ENCODE data around the gene ZBTB16. TPM values are rescaled to one million over a fixed set of nuclear protein-coding genes. Genes with fewer than 3 reads are reported as not detected.

Gene ZBTB16
- total RNA-seq, 4 donors from 2014 or later = 10.4 to 137 (median 18.8) TPM

DNA sequence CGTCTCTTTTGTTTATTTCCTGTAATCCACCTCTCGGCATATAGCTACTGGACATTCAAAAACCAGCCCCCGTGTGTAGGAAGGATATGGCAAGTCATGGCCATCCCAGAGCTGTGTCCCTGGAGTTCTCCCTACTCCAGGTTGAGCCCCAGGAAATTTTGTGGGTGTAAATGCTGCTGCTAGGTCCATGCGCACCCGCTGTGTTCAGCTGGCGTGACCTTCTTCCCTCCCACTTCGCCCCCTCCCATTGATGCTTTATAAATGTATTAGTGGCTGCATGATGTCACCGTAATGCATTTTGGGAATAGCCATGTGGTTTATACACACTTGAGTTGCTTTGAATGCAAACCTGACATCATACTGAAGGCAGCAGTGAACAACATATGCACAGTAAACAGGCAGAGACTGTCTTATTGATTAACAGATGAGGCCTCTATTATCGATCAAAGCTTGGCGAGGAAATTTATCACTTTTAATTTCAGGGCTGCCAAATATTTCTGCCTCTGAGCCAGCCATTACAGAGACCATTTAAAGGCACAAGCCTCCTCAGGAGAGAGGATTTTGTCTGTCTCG, 123.0 kb downstream of the ZBTB16 start:
- Histone ChIP-seq H3K4me1 (peaks cover 23 to 89% (median 54%) of the 10 kb centered on the region in 3 donors), H3K9me3 (no peaks in the 10 kb centered on the region), H3K4me3 (peak overlapping the region in 1 of 4 donors; percentile 57), H3K27me3 (no peaks in the 10 kb centered on the region), H3K27ac (peak overlapping the region; percentile 84 to 99 (median 96)), H3K36me3 (peaks cover 0 to 25% (median 0%) of the 10 kb centered on the region in 3 donors)
- peak in 1 of 6 experiments; percentile 3 for TF ChIP-seq CTCF (IDR thresholded peaks at IDR 0.05)
- no peak for TF ChIP-seq POLR2A (IDR thresholded peaks at IDR 0.05)
- intact Hi-C loops (cut with DNase I) = no loop called here
- no peak for DNase-seq
- 75 to 85% methylated on average over 11 of the region's 11 CpGs for WGBS, 2 donors

DNA sequence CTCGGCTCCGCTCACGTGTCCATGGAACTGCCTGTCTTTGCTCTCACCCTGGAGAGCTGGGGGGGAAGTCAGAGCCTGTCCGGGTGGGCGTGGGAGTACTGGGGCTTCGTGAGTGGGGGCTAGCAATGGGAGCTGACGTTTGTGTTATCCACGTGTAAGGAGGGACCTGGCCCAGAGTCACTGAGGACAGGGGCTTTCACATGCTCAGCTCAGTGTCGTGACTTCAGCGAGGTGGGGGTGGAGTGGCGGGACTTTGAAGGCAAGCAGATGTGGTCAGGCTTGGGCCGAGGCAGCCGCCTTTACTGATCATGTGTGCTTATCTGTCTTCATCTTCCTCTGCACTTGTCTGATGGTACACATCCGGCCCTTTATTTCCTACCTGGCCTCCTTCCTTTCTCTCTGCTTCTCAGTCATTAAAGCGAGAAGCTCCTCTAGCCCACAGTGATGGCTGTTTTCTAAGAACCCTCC, 123.6 kb downstream of the ZBTB16 start:
- H3K9me3 ChIP-seq = no peaks in the 10 kb centered on the region
- TF ChIP-seq CTCF (IDR thresholded peaks at IDR 0.05) (no peak), POLR2A (IDR thresholded peaks at IDR 0.05) (peak in 1 of 4 donors; percentile 40)
- WGBS, 2 donors = 63 to 69% methylated on average over 8 to 15 of the region's 15 CpGs
- peaks cover 23 to 89% (median 52%) of the 10 kb centered on the region in 3 donors for H3K4me1 ChIP-seq
- H3K36me3 ChIP-seq = peaks cover 0 to 30% (median 0%) of the 10 kb centered on the region in 3 donors
- no peaks in the 10 kb centered on the region for H3K27me3 ChIP-seq
- peak overlapping the region in 1 of 4 donors; percentile 57 for H3K4me3 ChIP-seq
- H3K27ac ChIP-seq = peak overlapping the region; percentile 84 to 99 (median 96)
- no peak for DNase-seq
- intact Hi-C loops (cut with DNase I) = no loop called here

- peak overlapping the region in 3 of 4 donors; percentile 33 to 99 (median 39) for H3K27ac ChIP-seq
- WGBS, 2 donors = 70 to 84% methylated on average over 6 of the region's 6 CpGs
- no peaks in the 10 kb centered on the region for H3K27me3 ChIP-seq
- peaks cover 7 to 72% (median 34%) of the 10 kb centered on the region in 3 donors for H3K4me1 ChIP-seq
- peaks cover 0 to 54% (median 0%) of the 10 kb centered on the region in 3 donors for H3K36me3 ChIP-seq
- no peak for DNase-seq
- H3K9me3 ChIP-seq = no peaks in the 10 kb centered on the region
- intact Hi-C loops (cut with DNase I) = no loop called here
- no peak overlapping the region for H3K4me3 ChIP-seq
- TF ChIP-seq CTCF (IDR thresholded peaks at IDR 0.05) = no peak
- TF ChIP-seq POLR2A (IDR thresholded peaks at IDR 0.05) = no peak
Observed at GRCh38 chr11:114185436-114185835, 125.9 kb downstream of the ZBTB16 start.

DNA sequence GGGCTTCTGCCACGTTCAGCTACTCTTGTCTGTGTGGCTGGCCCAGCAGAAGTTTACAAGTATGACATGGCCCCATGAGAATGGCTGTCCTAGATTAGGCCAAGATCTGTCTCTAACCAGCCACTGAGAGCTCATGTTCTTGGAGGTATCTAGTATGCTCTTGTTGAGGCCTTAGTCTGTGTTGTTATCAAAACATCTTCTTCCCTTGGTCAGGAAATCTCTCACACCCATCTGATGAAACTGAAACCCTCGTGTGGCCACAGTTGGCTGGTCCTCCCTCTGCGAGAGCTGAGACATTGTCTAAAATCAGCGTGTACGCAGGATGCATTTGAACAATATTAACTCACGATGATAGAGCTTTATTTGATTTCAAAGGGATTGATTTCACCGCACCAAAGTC, 127.7 kb downstream of the ZBTB16 start:
- Histone ChIP-seq H3K4me1 (peaks cover 7 to 55% (median 20%) of the 10 kb centered on the region in 3 donors), H3K27ac (peak overlapping the region in 3 of 4 donors; percentile 33 to 54 (median 40)), H3K36me3 (peaks cover 0 to 71% (median 0%) of the 10 kb centered on the region in 3 donors), H3K27me3 (no peaks in the 10 kb centered on the region), H3K4me3 (no peak overlapping the region), H3K9me3 (peaks cover 0 to 15% (median 0%) of the 10 kb centered on the region in 3 donors)
- no peak for DNase-seq
- WGBS, 2 donors = 83 to 95% methylated on average over 5 to 6 of the region's 7 CpGs
- no peak for TF ChIP-seq CTCF (IDR thresholded peaks at IDR 0.05)
- no peak for TF ChIP-seq POLR2A (IDR thresholded peaks at IDR 0.05)
- intact Hi-C loops (cut with DNase I) = no loop called here

- 75 to 81% methylated on average over 3 of the region's 3 CpGs for WGBS, 2 donors
- H3K4me3 ChIP-seq = no peak overlapping the region
- peaks cover 0 to 15% (median 0%) of the 10 kb centered on the region in 3 donors for H3K9me3 ChIP-seq
- no peaks in the 10 kb centered on the region for H3K27me3 ChIP-seq
- peak overlapping the region in 1 of 4 donors; percentile 6 for H3K27ac ChIP-seq
- DNase-seq = no peak
- TF ChIP-seq POLR2A (IDR thresholded peaks at IDR 0.05) = no peak
- no peak for TF ChIP-seq CTCF (IDR thresholded peaks at IDR 0.05)
- intact Hi-C loops (cut with DNase I) = no loop called here
- H3K4me1 ChIP-seq = peaks cover 1 to 55% (median 15%) of the 10 kb centered on the region in 3 donors
- H3K36me3 ChIP-seq = peaks cover 0 to 88% (median 0%) of the 10 kb centered on the region in 3 donors
Observed at GRCh38 chr11:114188851-114189570, 129.5 kb downstream of the ZBTB16 start.

Data from esophagus squamous epithelium (tissue), 5 donors.